HepG2 (cell line): ENCODE results near the gene IL17RA. TPM values are rescaled to one million over a fixed set of nuclear protein-coding genes. Genes with fewer than 3 reads are reported as not detected.

Experiments used
- ATAC-seq: fragments of 200-7000 bp; cut with Tn5 transposase; 3 replicates; pipeline ENCODE4 v1.9.1; 2020; ENCODE audit warnings: mild to moderate bottlenecking, moderate library complexity
- BruUV-seq: library from RNA; stranded (reverse); fragments of 400-500 nt; replicated peaks from 2 replicates; lab custom pipeline; 2021; lab: Mats Ljungman, UMichigan
- CTCF ChIA-PET: fragments of 300-600 bp; formaldehyde crosslinking; extraction: SDS; loops from one replicate; lab custom pipeline; 2021; ENCODE audit warnings: low total read pairs, inconsistent platforms, low intra/inter-chr PET ratio; lab: Yijun Ruan, JAX
- POLR2A ChIA-PET: fragments of 350-600 bp; sonication (Branson Sonifier 250); formaldehyde crosslinking; loops from one replicate; lab custom pipeline; 2020; ENCODE audit warnings: antibody characterized with exemption, inconsistent platforms; lab: Yijun Ruan, JAX
- DNase-seq: peaks from one replicate; pipeline ENCODE4 v3.0.0-alpha.2; 2015; ENCODE audit warnings: low spot score
- FAIRE-seq: peaks from 3 replicates; lab custom pipeline; 2011; peaks lifted over from hg19 to GRCh38; lab: Jason Lieb, UNC
- H2AFZ ChIP-seq: one replicate; pipeline ENCODE4 v1.6.1; 2011; ENCODE audit warnings: low read length, inconsistent platforms
- H3K27ac ChIP-seq: fragments of 300-600 bp; 3 replicates; pipeline ENCODE4 v1.8.0; 2011; ENCODE audit warnings: mixed run types, mild to moderate bottlenecking, mixed read lengths, low read length, inconsistent platforms; ENCODE audit not compliant: insufficient read depth; ENCODE audit errors: extremely low read length
- H3K27me3 ChIP-seq, 2 experiments: fragments of 200-600 bp in 1 of 2; 2 replicates in 1 of 2; 3 replicates in 1 of 2; pipeline versions ENCODE4 v1.6.0 to v1.8.0; 2011; ENCODE audit warnings: low read length in 2 of 2, mild to moderate bottlenecking in 2 of 2, moderate library complexity in 2 of 2, inconsistent platforms in 1 of 2; ENCODE audit not compliant: insufficient read depth in 2 of 2, control insufficient read depth in 1 of 2
- H3K36me3 ChIP-seq, 2 experiments: fragments of 200-600 bp in 1 of 2; replicated peaks in 1 of 2; 2 replicates in 1 of 2; 3 replicates in 1 of 2; pipeline versions ENCODE4 v1.5.1 to v1.8.0; 2011; ENCODE audit warnings: low read length in 2 of 2, inconsistent platforms in 1 of 2; ENCODE audit not compliant: insufficient read depth in 2 of 2, control insufficient read depth in 1 of 2
- H3K4me1 ChIP-seq: 2 replicates; pipeline ENCODE4 v1.5.1; 2012; ENCODE audit warnings: low read length, inconsistent platforms; ENCODE audit not compliant: insufficient read depth
- H3K4me2 ChIP-seq: 2 replicates; pipeline ENCODE4 v1.6.0; 2011; ENCODE audit warnings: low read depth, low read length, inconsistent platforms
- H3K4me3 ChIP-seq, 3 experiments: fragments of 200-600 bp in 1 of 3; sonication (generic), shearing (Covaris generic) in 1 of 3; replicated peaks in 1 of 3; 2 replicates each; pipeline ENCODE4 v1.5.1; 2011 to 2016; ENCODE audit warnings: low read length in 3 of 3, inconsistent platforms in 2 of 3, low read depth in 2 of 3, mild to moderate bottlenecking in 2 of 3, control low read depth in 1 of 3, mixed read lengths in 1 of 3; ENCODE audit not compliant: insufficient read depth in 1 of 3
- H3K79me2 ChIP-seq: one replicate; pipeline ENCODE4 v1.6.1; 2011; ENCODE audit warnings: low read length, inconsistent platforms; ENCODE audit not compliant: insufficient read depth
- H3K9ac ChIP-seq: 2 replicates; pipeline ENCODE4 v1.6.0; 2011; ENCODE audit warnings: mild to moderate bottlenecking, low read depth, low read length, inconsistent platforms; ENCODE audit not compliant: insufficient read depth
- H3K9me3 ChIP-seq: 2 replicates; pipeline ENCODE4 v1.5.1; 2012; ENCODE audit warnings: mild to moderate bottlenecking, low read length
- H4K20me1 ChIP-seq: 2 replicates; pipeline ENCODE4 v1.6.0; 2011; ENCODE audit warnings: inconsistent platforms, mild to moderate bottlenecking, low read length, moderate library complexity; ENCODE audit not compliant: insufficient read depth
- DPF2 ChIP-seq: sonication (generic); formaldehyde crosslinking; IDR thresholded peaks from 2 replicates; pipeline ENCODE4 v1.4.0; 2020; ENCODE audit warnings: mild to moderate bottlenecking, low read depth, missing genetic modification reagents, borderline replicate concordance
- HCFC1 ChIP-seq: fragments of 150-350 bp; IDR thresholded peaks from 2 replicates; pipeline ENCODE4 v1.6.1; 2014; ENCODE audit warnings: low read depth, low read length
- MIXL1 ChIP-seq: IDR thresholded peaks from 2 replicates; pipeline ENCODE4 v1.6.1; 2016
- NRL ChIP-seq: sonication (generic); formaldehyde crosslinking; IDR thresholded peaks from 2 replicates; pipeline ENCODE4 v1.5.0; 2020; ENCODE audit warnings: missing genetic modification reagents, mild to moderate bottlenecking, moderate library complexity, borderline replicate concordance
- TCF12 ChIP-seq, 2 experiments: fragments of 450-650 bp in 1 of 2; sonication (generic) in 1 of 2; formaldehyde crosslinking in 1 of 2; IDR thresholded peaks; 2 replicates each; pipeline versions ENCODE4 v1.6.1 to v1.8.0; 2017 to 2022; ENCODE audit warnings: antibody characterized with exemption in 1 of 2, mild to moderate bottlenecking in 1 of 2, missing genetic modification reagents in 1 of 2, moderate library complexity in 1 of 2
- ZNF652 ChIP-seq: IDR thresholded peaks from 2 replicates; pipeline ENCODE4 v1.6.1; 2016; ENCODE audit warnings: low read depth, borderline replicate concordance
- ZNF720 ChIP-seq: sonication (generic); formaldehyde crosslinking; IDR thresholded peaks from 2 replicates; pipeline ENCODE4 v1.4.0; 2020; ENCODE audit warnings: missing genetic modification reagents
- WGBS: methylation state at CpG from one replicate; pipeline ENCODE4 v1.1.6; 2017; ENCODE audit warnings: low lambda C conversion rate; 5-methylcytosine and 5-hydroxymethylcytosine counted together
- in situ Hi-C: cut with HindIII; loops from 2 replicates; pipeline ENCODE4 v1.10.0; 2017; ENCODE audit warnings: low pct_unique_long_range_greater_than_20kb; ENCODE audit not compliant: extremely low pct_ligation_motif_present
- intact Hi-C: fragments of 100-400 bp; cut with micrococcal nuclease; formaldehyde crosslinking; loops from one replicate; pipeline ENCODE4 v1.10.0; 2022; ENCODE audit not compliant: unreplicated experiment
- polyA plus RNA-seq, 8 experiments: library from polyadenylated mRNA; depleted of rRNA in 3 of 8; stranded (reverse) in 7 of 8; unstranded in 1 of 8; fragments of >200 nt; fragmentation: Illumina TruSeq in 4 of 8; extraction: Trizol in 4 of 8; gene quantifications; 2 replicates each; pipeline versions ENCODE4 v1.2.1 to v1.2.3, GENCODE V29; 2011 to 2016; ENCODE audit warnings: low read depth in 4 of 8, missing spikeins in 1 of 8, mixed read lengths in 1 of 8; ENCODE audit not compliant: insufficient read depth in 1 of 8
- total RNA-seq, 5 experiments: library from RNA; depleted of rRNA; stranded (reverse); fragments of >200 nt; fragmentation: Illumina TruSeq; extraction: Trizol; gene quantifications; 2 replicates each; pipeline ENCODE4 v1.2.3, GENCODE V29; 2016; ENCODE audit warnings: low read depth in 1 of 5
- TF ChIP-seq, protein P1 (sequence below): sonication (generic); formaldehyde crosslinking; IDR thresholded peaks from 2 replicates; pipeline ENCODE4 v1.4.0; 2020; ENCODE audit warnings: missing genetic modification reagents, borderline replicate concordance
- TF ChIP-seq, protein P2 (sequence below): sonication (generic); formaldehyde crosslinking; IDR thresholded peaks from 2 replicates; pipeline ENCODE4 v1.4.0; 2020; ENCODE audit warnings: low read depth, mild to moderate bottlenecking, missing genetic modification reagents

IL17RA gene
- total and polyA plus RNA-seq, 2 of the 13 experiments (the other 11 are each of a cell fraction or from before 2014, with no cell fraction given): 2.5 to 8.2 TPM

DNA sequence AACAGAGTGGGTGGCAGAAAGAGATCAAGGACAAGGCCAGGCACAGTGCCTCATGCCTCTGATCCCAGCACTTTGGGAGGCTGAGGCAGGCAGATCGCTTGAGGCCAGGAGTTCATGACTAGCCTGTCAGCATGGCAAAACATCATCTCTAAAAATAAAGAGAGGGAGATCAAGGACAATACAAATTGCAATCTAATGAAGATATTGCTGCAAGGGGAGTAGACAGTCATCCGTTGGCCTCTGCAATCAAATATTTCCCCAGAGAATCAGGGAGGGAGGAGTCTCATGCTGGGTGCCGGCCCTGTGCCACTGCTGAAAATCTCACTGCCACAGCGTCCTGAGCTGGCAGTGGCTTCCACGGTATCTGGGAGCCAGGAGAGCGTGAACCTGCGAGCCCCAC is 19.4 kb upstream of the IL17RA start (continued):
- no peak for TF ChIP-seq ZNF720 (CRISPR knock-in tag)
- TF ChIP-seq MIXL1 (CRISPR knock-in tag): no peak
- TF ChIP-seq ZNF652 (CRISPR knock-in tag): no peak
- TF ChIP-seq, protein P1, sequence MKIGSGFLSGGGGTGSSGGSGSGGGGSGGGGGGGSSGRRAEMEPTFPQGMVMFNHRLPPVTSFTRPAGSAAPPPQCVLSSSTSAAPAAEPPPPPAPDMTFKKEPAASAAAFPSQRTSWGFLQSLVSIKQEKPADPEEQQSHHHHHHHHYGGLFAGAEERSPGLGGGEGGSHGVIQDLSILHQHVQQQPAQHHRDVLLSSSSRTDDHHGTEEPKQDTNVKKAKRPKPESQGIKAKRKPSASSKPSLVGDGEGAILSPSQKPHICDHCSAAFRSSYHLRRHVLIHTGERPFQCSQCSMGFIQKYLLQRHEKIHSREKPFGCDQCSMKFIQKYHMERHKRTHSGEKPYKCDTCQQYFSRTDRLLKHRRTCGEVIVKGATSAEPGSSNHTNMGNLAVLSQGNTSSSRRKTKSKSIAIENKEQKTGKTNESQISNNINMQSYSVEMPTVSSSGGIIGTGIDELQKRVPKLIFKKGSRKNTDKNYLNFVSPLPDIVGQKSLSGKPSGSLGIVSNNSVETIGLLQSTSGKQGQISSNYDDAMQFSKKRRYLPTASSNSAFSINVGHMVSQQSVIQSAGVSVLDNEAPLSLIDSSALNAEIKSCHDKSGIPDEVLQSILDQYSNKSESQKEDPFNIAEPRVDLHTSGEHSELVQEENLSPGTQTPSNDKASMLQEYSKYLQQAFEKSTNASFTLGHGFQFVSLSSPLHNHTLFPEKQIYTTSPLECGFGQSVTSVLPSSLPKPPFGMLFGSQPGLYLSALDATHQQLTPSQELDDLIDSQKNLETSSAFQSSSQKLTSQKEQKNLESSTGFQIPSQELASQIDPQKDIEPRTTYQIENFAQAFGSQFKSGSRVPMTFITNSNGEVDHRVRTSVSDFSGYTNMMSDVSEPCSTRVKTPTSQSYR (CRISPR knock-in tag): no peak
- no peak for TF ChIP-seq DPF2 (CRISPR knock-in tag)

DNA sequence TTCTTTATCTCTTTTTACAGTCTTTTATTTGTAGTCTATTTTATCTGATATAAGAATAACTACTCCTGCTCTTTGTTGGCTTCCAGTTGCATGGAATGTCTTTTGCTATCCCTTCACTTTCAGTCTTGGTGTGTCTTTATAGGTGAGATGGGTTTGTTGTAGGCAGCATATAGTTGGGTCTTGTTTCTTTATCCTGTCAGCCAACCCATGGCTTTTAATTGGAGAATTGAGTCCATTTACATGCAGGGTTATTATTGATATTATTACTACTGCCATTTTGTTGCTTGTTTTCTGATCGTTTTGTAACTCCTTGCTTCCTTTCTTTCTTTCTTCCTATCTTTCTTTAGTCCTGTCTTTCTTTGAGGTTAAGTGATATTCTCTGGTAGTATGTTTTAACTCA is 11.9 kb upstream of the IL17RA start:
- in situ Hi-C loops: loop anchor here (10.0 kb wide), 2 partner anchors 102 to 432 kb away; no protein-coding TSS in a partner anchor

More for the DNA sequence above, 11.9 kb upstream of the IL17RA start:
- whole genome bisulfite sequencing: 0% methylated on average over 1 of the region's 1 CpG
- no peaks in the 10 kb centered on the region for H3K79me2 ChIP-seq
- no peaks in the 10 kb centered on the region for H3K36me3 ChIP-seq
- no peak overlapping the region for H3K4me3 ChIP-seq
- intact Hi-C loops: no loop called here
- H3K27ac ChIP-seq: no peak overlapping the region
- CTCF ChIA-PET: no interaction called here
- peaks cover 0 to 4% of the 10 kb centered on the region in 2 experiments; a peak in 1 of 5 replicates for H3K27me3 ChIP-seq
- no peak for DNase-seq
- H3K9me3 ChIP-seq: no peaks in the 10 kb centered on the region
- no peak for TF ChIP-seq HCFC1
- TF ChIP-seq TCF12 (IDR thresholded peaks at IDR 0.05): no peak
- no peak for TF ChIP-seq TCF12 (CRISPR knock-in tag; IDR thresholded peaks at IDR 0.05)
- no peak for TF ChIP-seq NRL (CRISPR knock-in tag)
- TF ChIP-seq, protein P2, sequence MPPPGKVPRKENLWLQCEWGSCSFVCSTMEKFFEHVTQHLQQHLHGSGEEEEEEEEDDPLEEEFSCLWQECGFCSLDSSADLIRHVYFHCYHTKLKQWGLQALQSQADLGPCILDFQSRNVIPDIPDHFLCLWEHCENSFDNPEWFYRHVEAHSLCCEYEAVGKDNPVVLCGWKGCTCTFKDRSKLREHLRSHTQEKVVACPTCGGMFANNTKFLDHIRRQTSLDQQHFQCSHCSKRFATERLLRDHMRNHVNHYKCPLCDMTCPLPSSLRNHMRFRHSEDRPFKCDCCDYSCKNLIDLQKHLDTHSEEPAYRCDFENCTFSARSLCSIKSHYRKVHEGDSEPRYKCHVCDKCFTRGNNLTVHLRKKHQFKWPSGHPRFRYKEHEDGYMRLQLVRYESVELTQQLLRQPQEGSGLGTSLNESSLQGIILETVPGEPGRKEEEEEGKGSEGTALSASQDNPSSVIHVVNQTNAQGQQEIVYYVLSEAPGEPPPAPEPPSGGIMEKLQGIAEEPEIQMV (CRISPR knock-in tag): no peak
- TF ChIP-seq, all 625 proteins: peak for 0
- Histone ChIP-seq H2AFZ (no peak overlapping the region), H3K4me2 (no peak overlapping the region), H4K20me1 (no peaks in the 10 kb centered on the region), H3K4me1 (no peaks in the 10 kb centered on the region), H3K9ac (no peak overlapping the region)
- no peak for FAIRE-seq
- no peak for ATAC-seq
- BruUV-seq: no TSS peak
- POLR2A ChIA-PET: no interaction called here
